ENCODE data around the gene PRPF19.

- TF ChIP-seq CTCF (conservative IDR thresholded peaks at IDR 0.05; ENCODE audit: low read depth, low read length), result no peak
- no peak for TF ChIP-seq USF2 (IDR thresholded peaks at IDR 0.05; ENCODE audit: low read depth, low read length)
- no peak for TF ChIP-seq CHD1 (IDR thresholded peaks at IDR 0.05; ENCODE audit: low read depth, low read length)
- TF ChIP-seq MXI1 (IDR thresholded peaks at IDR 0.05; ENCODE audit: borderline replicate concordance, low read depth, low read length), result no peak
- TF ChIP-seq ELK1 (IDR thresholded peaks at IDR 0.05; ENCODE audit: borderline replicate concordance, low read depth, low read length), result no peak
- TF ChIP-seq POLR2A (IDR thresholded peaks at IDR 0.05; ENCODE audit: low read depth, low read length), result no peak
- TF ChIP-seq RFX5 (IDR thresholded peaks at IDR 0.05; ENCODE audit: low read depth, low read length), result no peak
- TF ChIP-seq CEBPB (IDR thresholded peaks at IDR 0.05; ENCODE audit: low read depth, low read length), result no peak
- no peak for TF ChIP-seq BHLHE40 (IDR thresholded peaks at IDR 0.05; ENCODE audit: low read depth, low read length)
Observed at GRCh38 chr11:60922906-60923305, 16.5 kb upstream of the PRPF19 start.
